Right lobe of liver (tissue), 4 donors: ENCODE data around the gene PIGC.

Experiments
- POLR2A ChIP-seq: fragments of 450-650 bp; IDR thresholded peaks from one replicate; pipeline ENCODE4 v1.6.1; 2017; ENCODE audit warnings: antibody characterized with exemption, mild to moderate bottlenecking
- TF ChIP-seq, protein P1 (sequence below), 4 donors: fragments of 200-600 bp in 3 of 4; fragments of 450-650 bp in 1 of 4; IDR thresholded peaks; one replicate each; pipeline versions ENCODE4 v1.5.1 to v1.8.0; 2016 to 2022; ENCODE audit warnings: antibody characterized with exemption in 4 of 4, mild to moderate bottlenecking in 2 of 4
- donor health status: DM: no; HTN: no; CAD: no.
- donor health status: DM: no; HTN: no; CAD: no.
- donor health status: DM: no; HTN: yes; CAD: no.

GRCh38 chr1:172482044-172482443 lies 38.2 kb upstream of the PIGC start:
- TF ChIP-seq, protein P1, sequence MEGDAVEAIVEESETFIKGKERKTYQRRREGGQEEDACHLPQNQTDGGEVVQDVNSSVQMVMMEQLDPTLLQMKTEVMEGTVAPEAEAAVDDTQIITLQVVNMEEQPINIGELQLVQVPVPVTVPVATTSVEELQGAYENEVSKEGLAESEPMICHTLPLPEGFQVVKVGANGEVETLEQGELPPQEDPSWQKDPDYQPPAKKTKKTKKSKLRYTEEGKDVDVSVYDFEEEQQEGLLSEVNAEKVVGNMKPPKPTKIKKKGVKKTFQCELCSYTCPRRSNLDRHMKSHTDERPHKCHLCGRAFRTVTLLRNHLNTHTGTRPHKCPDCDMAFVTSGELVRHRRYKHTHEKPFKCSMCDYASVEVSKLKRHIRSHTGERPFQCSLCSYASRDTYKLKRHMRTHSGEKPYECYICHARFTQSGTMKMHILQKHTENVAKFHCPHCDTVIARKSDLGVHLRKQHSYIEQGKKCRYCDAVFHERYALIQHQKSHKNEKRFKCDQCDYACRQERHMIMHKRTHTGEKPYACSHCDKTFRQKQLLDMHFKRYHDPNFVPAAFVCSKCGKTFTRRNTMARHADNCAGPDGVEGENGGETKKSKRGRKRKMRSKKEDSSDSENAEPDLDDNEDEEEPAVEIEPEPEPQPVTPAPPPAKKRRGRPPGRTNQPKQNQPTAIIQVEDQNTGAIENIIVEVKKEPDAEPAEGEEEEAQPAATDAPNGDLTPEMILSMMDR (IDR thresholded peaks at IDR 0.05), result no peak
- no peak for TF ChIP-seq POLR2A
